ENCODE data around the gene HES5. TPM values are rescaled to one million over a fixed set of nuclear protein-coding genes. Genes with fewer than 3 reads are reported as not detected.

The HES5 gene
- total and polyA plus RNA-seq, 7 experiments from 2014 or later, result not detected

- DNase-seq, result no peak
- H3K4me3 Mint-ChIP-seq, result no peak overlapping the region
- Histone ChIP-seq H3K9me3 (ENCODE audit: control insufficient read depth in 2 of 3, low read length in 3 of 3) (peaks cover 0 to under 1% (median 0%) of the 10 kb centered on the region in 3 experiments), H3K36me3 (ENCODE audit: control insufficient read depth in 2 of 3, insufficient read depth in 3 of 3, low read length in 3 of 3) (peaks cover 0 to 10% (median 0%) of the 10 kb centered on the region in 3 experiments), H3K4me3 (ENCODE audit: low read length) (no peak overlapping the region), H3K4me1 (ENCODE audit: control insufficient read depth in 2 of 2, insufficient read depth in 2 of 2, low read length in 2 of 2) (no peaks in the 10 kb centered on the region), H3K27me3 (ENCODE audit: control insufficient read depth in 2 of 2, insufficient read depth in 2 of 2, low read length in 2 of 2) (no peaks in the 10 kb centered on the region), H3K27ac (ENCODE audit: low read depth, low read length) (no peak overlapping the region)
- H3K36me3 Mint-ChIP-seq, result peaks cover 2 to 8% (median 6%) of the 10 kb centered on the region in 5 donors
- no peak overlapping the region for H3K27ac Mint-ChIP-seq
- intact Hi-C loops (cut with micrococcal nuclease), result no loop called here
- H3K9me3 Mint-ChIP-seq, result peaks cover 0 to 6% (median 2%) of the 10 kb centered on the region in 11 donors
- no peaks in the 10 kb centered on the region for H3K27me3 Mint-ChIP-seq
- ATAC-seq, result no peak
- ChIA-PET POLR2A (no interaction called here), CTCF (no interaction called here)
- peaks cover 0 to 4% (median 0%) of the 10 kb centered on the region in 7 donors for H3K4me1 Mint-ChIP-seq
These were observed 47.0 kb downstream of the HES5 start for GRCh38 chr1:2483026-2483425.

DNA sequence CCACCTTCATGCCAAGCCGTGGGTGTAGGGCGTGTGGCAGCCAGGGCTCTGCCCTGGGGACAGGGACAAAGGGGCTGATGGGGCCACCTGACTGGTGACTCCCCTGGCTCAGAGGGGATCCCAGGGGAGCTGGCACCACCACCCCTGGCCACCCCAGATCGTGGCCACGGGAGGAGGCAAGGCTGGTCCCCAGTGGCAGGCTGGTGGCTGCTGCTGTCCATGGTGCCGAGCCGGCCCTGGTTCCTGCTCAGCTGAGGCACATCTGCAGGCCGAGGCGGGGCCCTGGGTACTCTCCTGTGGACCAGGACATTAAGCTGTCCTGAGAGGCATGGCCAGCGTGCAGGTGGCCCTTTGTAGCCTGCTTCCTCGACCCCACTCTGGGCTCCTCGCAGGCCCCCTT is 47.5 kb downstream of the HES5 start:
- Histone ChIP-seq H3K4me1 (ENCODE audit: control insufficient read depth in 2 of 2, insufficient read depth in 2 of 2, low read length in 2 of 2) (no peaks in the 10 kb centered on the region), H3K4me3 (ENCODE audit: low read length) (no peak overlapping the region), H3K9me3 (ENCODE audit: control insufficient read depth in 2 of 3, low read length in 3 of 3) (no peaks in the 10 kb centered on the region), H3K27ac (ENCODE audit: low read depth, low read length) (no peak overlapping the region), H3K27me3 (ENCODE audit: control insufficient read depth in 2 of 2, insufficient read depth in 2 of 2, low read length in 2 of 2) (no peaks in the 10 kb centered on the region), H3K36me3 (ENCODE audit: control insufficient read depth in 2 of 3, insufficient read depth in 3 of 3, low read length in 3 of 3) (peaks cover 0 to 5% (median 0%) of the 10 kb centered on the region in 3 experiments)
- Mint-ChIP-seq H3K36me3 (peaks cover 0 to 4% (median 2%) of the 10 kb centered on the region in 5 donors), H3K9me3 (peaks cover 0 to 2% (median 0%) of the 10 kb centered on the region in 11 donors), H3K4me3 (no peak overlapping the region), H3K27ac (no peak overlapping the region), H3K4me1 (peaks cover 0 to 4% (median 0%) of the 10 kb centered on the region in 7 donors), H3K27me3 (no peaks in the 10 kb centered on the region)
- ATAC-seq (no peak), DNase-seq (no peak)
- POLR2A ChIA-PET, result no interaction called here
- intact Hi-C loops (cut with micrococcal nuclease), result no loop called here
- CTCF ChIA-PET, result no interaction called here

DNA sequence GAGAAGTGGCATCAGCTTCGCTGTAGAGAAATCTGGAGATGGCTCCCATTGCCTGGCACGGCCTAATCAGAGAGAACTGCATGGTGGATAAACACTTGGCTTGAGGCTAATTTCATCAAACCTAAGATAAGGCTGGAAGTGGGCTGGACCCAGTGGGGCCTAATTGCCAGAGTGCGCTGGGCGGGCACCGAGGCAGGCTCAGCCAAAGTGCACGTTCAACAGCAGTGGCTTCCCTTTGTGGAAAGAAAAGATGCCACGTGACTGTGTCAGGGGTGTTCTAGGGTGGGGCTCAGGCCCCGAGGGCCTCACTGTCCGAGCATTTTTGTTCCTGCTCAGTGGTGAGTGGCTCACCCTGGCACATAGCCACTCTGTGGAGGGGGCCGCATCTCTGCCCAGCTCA is 48.2 kb downstream of the HES5 start:
- Histone ChIP-seq H3K4me1 (ENCODE audit: control insufficient read depth in 2 of 2, insufficient read depth in 2 of 2, low read length in 2 of 2) (no peaks in the 10 kb centered on the region), H3K4me3 (ENCODE audit: low read length) (no peak overlapping the region), H3K9me3 (ENCODE audit: control insufficient read depth in 2 of 3, low read length in 3 of 3) (no peaks in the 10 kb centered on the region), H3K27ac (ENCODE audit: low read depth, low read length) (no peak overlapping the region), H3K27me3 (ENCODE audit: control insufficient read depth in 2 of 2, insufficient read depth in 2 of 2, low read length in 2 of 2) (no peaks in the 10 kb centered on the region), H3K36me3 (ENCODE audit: control insufficient read depth in 2 of 3, insufficient read depth in 3 of 3, low read length in 3 of 3) (no peaks in the 10 kb centered on the region)
- ChIA-PET POLR2A (no interaction called here), CTCF (no interaction called here)
- DNase-seq (no peak), ATAC-seq (no peak)
- Mint-ChIP-seq H3K36me3 (no peaks in the 10 kb centered on the region), H3K4me3 (no peak overlapping the region), H3K9me3 (peaks cover 0 to 2% (median 0%) of the 10 kb centered on the region in 11 donors), H3K27ac (no peak overlapping the region), H3K27me3 (no peaks in the 10 kb centered on the region), H3K4me1 (peaks cover 0 to 4% (median 0%) of the 10 kb centered on the region in 7 donors)
- intact Hi-C loops (cut with micrococcal nuclease), result no loop called here

DNA sequence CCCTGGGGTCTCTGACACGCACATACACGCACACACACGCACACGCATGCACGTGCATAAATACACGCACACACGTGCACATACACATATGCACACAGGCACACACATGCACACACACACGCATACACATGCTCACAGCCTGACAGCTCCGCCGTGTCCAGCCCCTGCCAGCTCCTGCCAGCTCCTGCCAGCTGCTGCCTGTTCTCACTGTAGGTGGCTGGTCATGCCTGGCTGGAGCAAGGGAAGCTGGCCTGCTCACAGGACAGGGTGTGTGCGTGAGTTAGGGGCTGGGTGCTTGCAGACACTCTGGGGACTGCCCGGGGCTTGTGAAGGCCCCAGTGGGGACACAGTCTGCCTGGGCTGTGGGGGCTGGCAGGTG is 49.1 kb downstream of the HES5 start:
- no peak for DNase-seq
- Histone ChIP-seq H3K4me3 (ENCODE audit: low read length) (no peak overlapping the region), H3K27ac (ENCODE audit: low read depth, low read length) (no peak overlapping the region), H3K4me1 (ENCODE audit: control insufficient read depth in 2 of 2, insufficient read depth in 2 of 2, low read length in 2 of 2) (no peaks in the 10 kb centered on the region), H3K9me3 (ENCODE audit: control insufficient read depth in 2 of 3, low read length in 3 of 3) (no peaks in the 10 kb centered on the region), H3K36me3 (ENCODE audit: control insufficient read depth in 2 of 3, insufficient read depth in 3 of 3, low read length in 3 of 3) (no peaks in the 10 kb centered on the region), H3K27me3 (ENCODE audit: control insufficient read depth in 2 of 2, insufficient read depth in 2 of 2, low read length in 2 of 2) (no peaks in the 10 kb centered on the region)
- Mint-ChIP-seq H3K9me3 (peaks cover 0 to 2% (median 0%) of the 10 kb centered on the region in 11 donors), H3K36me3 (no peaks in the 10 kb centered on the region), H3K27ac (no peak overlapping the region), H3K4me3 (no peak overlapping the region), H3K27me3 (no peaks in the 10 kb centered on the region), H3K4me1 (peaks cover 0 to 4% (median 0%) of the 10 kb centered on the region in 7 donors)
- no peak for ATAC-seq
- POLR2A ChIA-PET, result no interaction called here
- CTCF ChIA-PET, result interaction anchor here (0.5 kb wide), 1 partner anchor 1003 kb away, joined by 4 read pairs; no protein-coding TSS in a partner anchor
- intact Hi-C loops (cut with micrococcal nuclease), result no loop called here

DNA sequence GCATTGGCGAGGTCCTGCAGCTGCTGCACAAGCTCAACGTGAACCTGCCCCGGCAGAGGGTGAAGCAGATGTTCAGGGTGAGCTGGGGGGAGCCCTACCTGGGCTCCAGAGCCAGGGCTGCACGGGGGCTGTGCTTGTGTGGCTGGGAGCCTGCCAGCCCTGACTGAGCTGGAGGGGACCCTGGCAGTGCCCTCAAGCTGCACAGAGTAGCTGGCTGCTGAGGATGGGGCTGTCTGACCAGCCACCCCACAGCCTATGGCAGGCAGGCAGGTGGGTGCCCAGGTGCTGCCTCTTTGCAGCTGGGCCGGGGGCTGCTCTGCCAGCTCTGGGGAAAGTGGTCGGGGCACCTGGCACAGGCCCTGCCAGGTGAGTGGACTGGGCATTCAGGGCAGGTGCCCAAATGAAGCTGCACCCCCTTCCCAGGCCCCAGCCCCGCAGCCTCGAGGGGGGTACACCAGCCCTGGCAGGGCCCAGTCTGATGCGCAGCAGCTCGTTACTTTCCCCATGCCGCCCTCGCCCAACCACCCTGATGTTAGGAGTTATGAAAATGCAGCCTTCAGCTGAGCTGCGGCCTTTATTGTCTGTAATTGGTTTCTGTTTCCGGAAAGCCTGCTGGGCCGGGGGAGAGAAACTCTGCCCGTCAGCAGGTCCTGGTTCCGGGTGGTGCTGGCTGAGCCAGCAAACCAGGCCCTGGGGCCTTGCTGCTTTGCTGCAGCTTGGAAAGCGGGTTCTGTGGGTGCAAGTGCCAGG is 49.7 kb downstream of the HES5 start:
- Histone ChIP-seq H3K9me3 (ENCODE audit: control insufficient read depth in 2 of 3, low read length in 3 of 3) (no peaks in the 10 kb centered on the region), H3K27ac (ENCODE audit: low read depth, low read length) (no peak overlapping the region), H3K36me3 (ENCODE audit: control insufficient read depth in 2 of 3, insufficient read depth in 3 of 3, low read length in 3 of 3) (no peaks in the 10 kb centered on the region), H3K27me3 (ENCODE audit: control insufficient read depth in 2 of 2, insufficient read depth in 2 of 2, low read length in 2 of 2) (no peaks in the 10 kb centered on the region), H3K4me3 (ENCODE audit: low read length) (no peak overlapping the region), H3K4me1 (ENCODE audit: control insufficient read depth in 2 of 2, insufficient read depth in 2 of 2, low read length in 2 of 2) (no peaks in the 10 kb centered on the region)
- no peak for DNase-seq
- Mint-ChIP-seq H3K4me3 (no peak overlapping the region), H3K9me3 (peaks cover 0 to 2% (median 0%) of the 10 kb centered on the region in 11 donors), H3K4me1 (peaks cover 0 to 4% (median 0%) of the 10 kb centered on the region in 7 donors), H3K27me3 (no peaks in the 10 kb centered on the region), H3K27ac (no peak overlapping the region), H3K36me3 (no peaks in the 10 kb centered on the region)
- intact Hi-C loops (cut with micrococcal nuclease), result no loop called here
- ChIA-PET POLR2A (no interaction called here), CTCF (no interaction called here)
- no peak for ATAC-seq

GRCh38 chr1:2479618-2480017 is 50.4 kb downstream of the HES5 start:
- Mint-ChIP-seq H3K27ac (no peak overlapping the region), H3K4me1 (peaks cover 0 to 4% (median 0%) of the 10 kb centered on the region in 7 donors), H3K9me3 (no peaks in the 10 kb centered on the region), H3K4me3 (no peak overlapping the region), H3K36me3 (no peaks in the 10 kb centered on the region), H3K27me3 (no peaks in the 10 kb centered on the region)
- ATAC-seq (no peak), DNase-seq (no peak)
- Histone ChIP-seq H3K4me3 (ENCODE audit: low read length) (no peak overlapping the region), H3K9me3 (ENCODE audit: control insufficient read depth in 2 of 3, low read length in 3 of 3) (no peaks in the 10 kb centered on the region), H3K27ac (ENCODE audit: low read depth, low read length) (no peak overlapping the region), H3K27me3 (ENCODE audit: control insufficient read depth in 2 of 2, insufficient read depth in 2 of 2, low read length in 2 of 2) (no peaks in the 10 kb centered on the region), H3K36me3 (ENCODE audit: control insufficient read depth in 2 of 3, insufficient read depth in 3 of 3, low read length in 3 of 3) (no peaks in the 10 kb centered on the region), H3K4me1 (ENCODE audit: control insufficient read depth in 2 of 2, insufficient read depth in 2 of 2, low read length in 2 of 2) (no peaks in the 10 kb centered on the region)
- intact Hi-C loops (cut with micrococcal nuclease), result no loop called here
- CTCF ChIA-PET, result interaction anchor here (0.6 kb wide), 1 partner anchor 170 kb away, joined by 7 read pairs; no protein-coding TSS in a partner anchor
- POLR2A ChIA-PET, result no interaction called here

- ATAC-seq (no peak), DNase-seq (no peak)
- Histone ChIP-seq H3K36me3 (ENCODE audit: control insufficient read depth in 2 of 3, insufficient read depth in 3 of 3, low read length in 3 of 3) (no peaks in the 10 kb centered on the region), H3K27ac (ENCODE audit: low read depth, low read length) (no peak overlapping the region), H3K4me3 (ENCODE audit: low read length) (no peak overlapping the region), H3K9me3 (ENCODE audit: control insufficient read depth in 2 of 3, low read length in 3 of 3) (no peaks in the 10 kb centered on the region), H3K4me1 (ENCODE audit: control insufficient read depth in 2 of 2, insufficient read depth in 2 of 2, low read length in 2 of 2) (no peaks in the 10 kb centered on the region), H3K27me3 (ENCODE audit: control insufficient read depth in 2 of 2, insufficient read depth in 2 of 2, low read length in 2 of 2) (no peaks in the 10 kb centered on the region)
- no peak overlapping the region for H3K27ac Mint-ChIP-seq
- H3K36me3 Mint-ChIP-seq, result no peaks in the 10 kb centered on the region
- intact Hi-C loops (cut with micrococcal nuclease), result no loop called here
- POLR2A ChIA-PET, result no interaction called here
- no peak overlapping the region for H3K4me3 Mint-ChIP-seq
- H3K27me3 Mint-ChIP-seq, result no peaks in the 10 kb centered on the region
- H3K4me1 Mint-ChIP-seq, result peaks cover 0 to 3% (median 0%) of the 10 kb centered on the region in 7 donors
- H3K9me3 Mint-ChIP-seq, result no peaks in the 10 kb centered on the region
- CTCF ChIA-PET, result interaction anchor here (0.6 kb wide), 1 partner anchor 170 kb away, joined by 7 read pairs; no protein-coding TSS in a partner anchor
These were observed 50.9 kb downstream of the HES5 start for GRCh38 chr1:2479186-2479585.
